H1 (cell line): ENCODE measurements around the gene THBD. TPM values are rescaled to one million over a fixed set of nuclear protein-coding genes. Genes with fewer than 3 reads are reported as not detected.

Experiments
- polyA plus RNA-seq, 7 experiments: library from polyadenylated mRNA; depleted of rRNA in 3 of 7; stranded (reverse) in 5 of 7; unstranded in 2 of 7; fragments of >200 nt in 5 of 7; fragments of 200-250 nt in 2 of 7; gene quantifications; 1 replicate in 5 of 7; 2 replicates in 1 of 7; 4 replicates in 1 of 7; pipeline versions ENCODE4 v1.2.1 to v1.2.3, GENCODE V29; 2011 to 2013; ENCODE audit warnings: missing spikeins in 2 of 7, mixed read lengths in 2 of 7
- total RNA-seq: library from RNA; stranded (reverse); fragmentation: NEBNext Ultra II Directional; extraction: Animal tissue kit (Norgen Biotek cat#: 25700); gene quantifications from 2 replicates; pipeline ENCODE4 v1.2.1, GENCODE V29; 2021
- TF ChIP-seq, protein P1 (sequence below): fragments of 300-600 bp; sonication (generic); IDR thresholded peaks from 2 replicates; pipeline ENCODE4 v1.7.1; 2012; ENCODE audit warnings: low read length, moderate library complexity, mild to moderate bottlenecking, inconsistent platforms; ENCODE audit not compliant: insufficient replicate concordance

Gene THBD
- total and polyA plus RNA-seq, 2 of the 8 experiments (the other 6 are each of a cell fraction or from before 2014, with no cell fraction given): 0.21 to 0.43 TPM

DNA sequence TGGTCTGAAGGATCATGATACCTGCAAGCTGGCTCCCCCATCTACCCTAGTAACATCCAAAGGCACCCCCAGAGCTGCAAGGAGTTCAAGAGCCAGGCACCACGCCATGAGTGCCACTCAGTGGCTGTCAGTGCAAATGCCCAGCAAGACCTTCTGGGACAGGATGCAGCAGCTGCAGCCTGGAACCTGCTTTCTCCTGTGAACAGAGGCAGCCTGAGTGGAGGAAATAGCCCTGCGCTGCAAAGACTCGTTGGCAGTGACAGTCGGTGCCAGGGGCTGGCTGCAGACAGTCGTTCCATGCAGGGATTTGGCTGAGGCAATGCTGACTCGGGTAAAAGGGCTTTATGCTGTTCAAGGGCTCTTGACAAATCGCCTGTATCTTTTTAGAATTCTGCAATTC is 30.1 kb downstream of the THBD start (continued):
- TF ChIP-seq, protein P1, sequence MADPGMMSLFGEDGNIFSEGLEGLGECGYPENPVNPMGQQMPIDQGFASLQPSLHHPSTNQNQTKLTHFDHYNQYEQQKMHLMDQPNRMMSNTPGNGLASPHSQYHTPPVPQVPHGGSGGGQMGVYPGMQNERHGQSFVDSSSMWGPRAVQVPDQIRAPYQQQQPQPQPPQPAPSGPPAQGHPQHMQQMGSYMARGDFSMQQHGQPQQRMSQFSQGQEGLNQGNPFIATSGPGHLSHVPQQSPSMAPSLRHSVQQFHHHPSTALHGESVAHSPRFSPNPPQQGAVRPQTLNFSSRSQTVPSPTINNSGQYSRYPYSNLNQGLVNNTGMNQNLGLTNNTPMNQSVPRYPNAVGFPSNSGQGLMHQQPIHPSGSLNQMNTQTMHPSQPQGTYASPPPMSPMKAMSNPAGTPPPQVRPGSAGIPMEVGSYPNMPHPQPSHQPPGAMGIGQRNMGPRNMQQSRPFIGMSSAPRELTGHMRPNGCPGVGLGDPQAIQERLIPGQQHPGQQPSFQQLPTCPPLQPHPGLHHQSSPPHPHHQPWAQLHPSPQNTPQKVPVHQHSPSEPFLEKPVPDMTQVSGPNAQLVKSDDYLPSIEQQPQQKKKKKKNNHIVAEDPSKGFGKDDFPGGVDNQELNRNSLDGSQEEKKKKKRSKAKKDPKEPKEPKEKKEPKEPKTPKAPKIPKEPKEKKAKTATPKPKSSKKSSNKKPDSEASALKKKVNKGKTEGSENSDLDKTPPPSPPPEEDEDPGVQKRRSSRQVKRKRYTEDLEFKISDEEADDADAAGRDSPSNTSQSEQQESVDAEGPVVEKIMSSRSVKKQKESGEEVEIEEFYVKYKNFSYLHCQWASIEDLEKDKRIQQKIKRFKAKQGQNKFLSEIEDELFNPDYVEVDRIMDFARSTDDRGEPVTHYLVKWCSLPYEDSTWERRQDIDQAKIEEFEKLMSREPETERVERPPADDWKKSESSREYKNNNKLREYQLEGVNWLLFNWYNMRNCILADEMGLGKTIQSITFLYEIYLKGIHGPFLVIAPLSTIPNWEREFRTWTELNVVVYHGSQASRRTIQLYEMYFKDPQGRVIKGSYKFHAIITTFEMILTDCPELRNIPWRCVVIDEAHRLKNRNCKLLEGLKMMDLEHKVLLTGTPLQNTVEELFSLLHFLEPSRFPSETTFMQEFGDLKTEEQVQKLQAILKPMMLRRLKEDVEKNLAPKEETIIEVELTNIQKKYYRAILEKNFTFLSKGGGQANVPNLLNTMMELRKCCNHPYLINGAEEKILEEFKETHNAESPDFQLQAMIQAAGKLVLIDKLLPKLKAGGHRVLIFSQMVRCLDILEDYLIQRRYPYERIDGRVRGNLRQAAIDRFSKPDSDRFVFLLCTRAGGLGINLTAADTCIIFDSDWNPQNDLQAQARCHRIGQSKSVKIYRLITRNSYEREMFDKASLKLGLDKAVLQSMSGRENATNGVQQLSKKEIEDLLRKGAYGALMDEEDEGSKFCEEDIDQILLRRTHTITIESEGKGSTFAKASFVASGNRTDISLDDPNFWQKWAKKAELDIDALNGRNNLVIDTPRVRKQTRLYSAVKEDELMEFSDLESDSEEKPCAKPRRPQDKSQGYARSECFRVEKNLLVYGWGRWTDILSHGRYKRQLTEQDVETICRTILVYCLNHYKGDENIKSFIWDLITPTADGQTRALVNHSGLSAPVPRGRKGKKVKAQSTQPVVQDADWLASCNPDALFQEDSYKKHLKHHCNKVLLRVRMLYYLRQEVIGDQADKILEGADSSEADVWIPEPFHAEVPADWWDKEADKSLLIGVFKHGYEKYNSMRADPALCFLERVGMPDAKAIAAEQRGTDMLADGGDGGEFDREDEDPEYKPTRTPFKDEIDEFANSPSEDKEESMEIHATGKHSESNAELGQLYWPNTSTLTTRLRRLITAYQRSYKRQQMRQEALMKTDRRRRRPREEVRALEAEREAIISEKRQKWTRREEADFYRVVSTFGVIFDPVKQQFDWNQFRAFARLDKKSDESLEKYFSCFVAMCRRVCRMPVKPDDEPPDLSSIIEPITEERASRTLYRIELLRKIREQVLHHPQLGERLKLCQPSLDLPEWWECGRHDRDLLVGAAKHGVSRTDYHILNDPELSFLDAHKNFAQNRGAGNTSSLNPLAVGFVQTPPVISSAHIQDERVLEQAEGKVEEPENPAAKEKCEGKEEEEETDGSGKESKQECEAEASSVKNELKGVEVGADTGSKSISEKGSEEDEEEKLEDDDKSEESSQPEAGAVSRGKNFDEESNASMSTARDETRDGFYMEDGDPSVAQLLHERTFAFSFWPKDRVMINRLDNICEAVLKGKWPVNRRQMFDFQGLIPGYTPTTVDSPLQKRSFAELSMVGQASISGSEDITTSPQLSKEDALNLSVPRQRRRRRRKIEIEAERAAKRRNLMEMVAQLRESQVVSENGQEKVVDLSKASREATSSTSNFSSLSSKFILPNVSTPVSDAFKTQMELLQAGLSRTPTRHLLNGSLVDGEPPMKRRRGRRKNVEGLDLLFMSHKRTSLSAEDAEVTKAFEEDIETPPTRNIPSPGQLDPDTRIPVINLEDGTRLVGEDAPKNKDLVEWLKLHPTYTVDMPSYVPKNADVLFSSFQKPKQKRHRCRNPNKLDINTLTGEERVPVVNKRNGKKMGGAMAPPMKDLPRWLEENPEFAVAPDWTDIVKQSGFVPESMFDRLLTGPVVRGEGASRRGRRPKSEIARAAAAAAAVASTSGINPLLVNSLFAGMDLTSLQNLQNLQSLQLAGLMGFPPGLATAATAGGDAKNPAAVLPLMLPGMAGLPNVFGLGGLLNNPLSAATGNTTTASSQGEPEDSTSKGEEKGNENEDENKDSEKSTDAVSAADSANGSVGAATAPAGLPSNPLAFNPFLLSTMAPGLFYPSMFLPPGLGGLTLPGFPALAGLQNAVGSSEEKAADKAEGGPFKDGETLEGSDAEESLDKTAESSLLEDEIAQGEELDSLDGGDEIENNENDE: no peak
